HepG2 (cell line): ENCODE data around the gene CYP27A1. TPM values are rescaled to one million over a fixed set of nuclear protein-coding genes. Genes with fewer than 3 reads are reported as not detected.

ENCODE experiments used
- ATAC-seq: fragments of 200-7000 bp; cut with Tn5 transposase; 3 replicates; pipeline ENCODE4 v1.9.1; 2020; ENCODE audit warnings: mild to moderate bottlenecking, moderate library complexity
- BruUV-seq: library from RNA; stranded (reverse); fragments of 400-500 nt; replicated peaks from 2 replicates; lab custom pipeline; 2021; lab: Mats Ljungman, UMichigan
- CTCF ChIA-PET: fragments of 300-600 bp; formaldehyde crosslinking; extraction: SDS; loops from one replicate; lab custom pipeline; 2021; ENCODE audit warnings: low total read pairs, inconsistent platforms, low intra/inter-chr PET ratio; lab: Yijun Ruan, JAX
- POLR2A ChIA-PET: fragments of 350-600 bp; sonication (Branson Sonifier 250); formaldehyde crosslinking; loops from one replicate; lab custom pipeline; 2020; ENCODE audit warnings: antibody characterized with exemption, inconsistent platforms; lab: Yijun Ruan, JAX
- DNase-seq: peaks from one replicate; pipeline ENCODE4 v3.0.0-alpha.2; 2015; ENCODE audit warnings: low spot score
- FAIRE-seq: peaks from 3 replicates; lab custom pipeline; 2011; peaks lifted over from hg19 to GRCh38; lab: Jason Lieb, UNC
- H2AFZ ChIP-seq: one replicate; pipeline ENCODE4 v1.6.1; 2011; ENCODE audit warnings: low read length, inconsistent platforms
- H3K27ac ChIP-seq: fragments of 300-600 bp; 3 replicates; pipeline ENCODE4 v1.8.0; 2011; ENCODE audit warnings: mixed run types, mild to moderate bottlenecking, mixed read lengths, low read length, inconsistent platforms; ENCODE audit not compliant: insufficient read depth; ENCODE audit errors: extremely low read length
- H3K27me3 ChIP-seq, 2 experiments: fragments of 200-600 bp in 1 of 2; 2 replicates in 1 of 2; 3 replicates in 1 of 2; pipeline versions ENCODE4 v1.6.0 to v1.8.0; 2011; ENCODE audit warnings: low read length in 2 of 2, mild to moderate bottlenecking in 2 of 2, moderate library complexity in 2 of 2, inconsistent platforms in 1 of 2; ENCODE audit not compliant: insufficient read depth in 2 of 2, control insufficient read depth in 1 of 2
- H3K36me3 ChIP-seq, 2 experiments: fragments of 200-600 bp in 1 of 2; replicated peaks in 1 of 2; 2 replicates in 1 of 2; 3 replicates in 1 of 2; pipeline versions ENCODE4 v1.5.1 to v1.8.0; 2011; ENCODE audit warnings: low read length in 2 of 2, inconsistent platforms in 1 of 2; ENCODE audit not compliant: insufficient read depth in 2 of 2, control insufficient read depth in 1 of 2
- H3K4me1 ChIP-seq: 2 replicates; pipeline ENCODE4 v1.5.1; 2012; ENCODE audit warnings: low read length, inconsistent platforms; ENCODE audit not compliant: insufficient read depth
- H3K4me2 ChIP-seq: 2 replicates; pipeline ENCODE4 v1.6.0; 2011; ENCODE audit warnings: low read depth, low read length, inconsistent platforms
- H3K4me3 ChIP-seq, 3 experiments: fragments of 200-600 bp in 1 of 3; sonication (generic), shearing (Covaris generic) in 1 of 3; replicated peaks in 1 of 3; 2 replicates each; pipeline ENCODE4 v1.5.1; 2011 to 2016; ENCODE audit warnings: low read length in 3 of 3, inconsistent platforms in 2 of 3, low read depth in 2 of 3, mild to moderate bottlenecking in 2 of 3, control low read depth in 1 of 3, mixed read lengths in 1 of 3; ENCODE audit not compliant: insufficient read depth in 1 of 3
- H3K79me2 ChIP-seq: one replicate; pipeline ENCODE4 v1.6.1; 2011; ENCODE audit warnings: low read length, inconsistent platforms; ENCODE audit not compliant: insufficient read depth
- H3K9ac ChIP-seq: 2 replicates; pipeline ENCODE4 v1.6.0; 2011; ENCODE audit warnings: mild to moderate bottlenecking, low read depth, low read length, inconsistent platforms; ENCODE audit not compliant: insufficient read depth
- H3K9me3 ChIP-seq: 2 replicates; pipeline ENCODE4 v1.5.1; 2012; ENCODE audit warnings: mild to moderate bottlenecking, low read length
- H4K20me1 ChIP-seq: 2 replicates; pipeline ENCODE4 v1.6.0; 2011; ENCODE audit warnings: inconsistent platforms, mild to moderate bottlenecking, low read length, moderate library complexity; ENCODE audit not compliant: insufficient read depth
- ATF7-NPFF ChIP-seq: sonication (generic); formaldehyde crosslinking; IDR thresholded peaks from 2 replicates; pipeline ENCODE4 v1.8.1; 2023; ENCODE audit warnings: mild to moderate bottlenecking, low read depth, missing genetic modification reagents, moderate library complexity
- CBX1 ChIP-seq: IDR thresholded peaks from one replicate; pipeline ENCODE4 v1.6.1; 2016; ENCODE audit warnings: antibody characterized with exemption, low read depth
- HDAC1 ChIP-seq: sonication (generic); formaldehyde crosslinking; IDR thresholded peaks from 2 replicates; pipeline ENCODE4 v1.5.1; 2020; ENCODE audit warnings: mild to moderate bottlenecking, missing genetic modification reagents
- HDAC2 ChIP-seq: sonication (generic); formaldehyde crosslinking; IDR thresholded peaks from 2 replicates; pipeline ENCODE4 v1.4.0; 2020; ENCODE audit warnings: missing genetic modification reagents
- KDM1A ChIP-seq: IDR thresholded peaks from 2 replicates; pipeline ENCODE4 v1.6.1; 2016; ENCODE audit warnings: missing compliant biosample characterization
- KDM4B ChIP-seq: sonication (generic); formaldehyde crosslinking; IDR thresholded peaks from 2 replicates; pipeline ENCODE4 v1.4.0; 2020; ENCODE audit warnings: missing genetic modification reagents
- KLF12 ChIP-seq: sonication (generic); formaldehyde crosslinking; IDR thresholded peaks from 2 replicates; pipeline ENCODE4 v1.4.0; 2020; ENCODE audit warnings: missing genetic modification reagents, borderline replicate concordance
- NAIF1 ChIP-seq: sonication (generic); formaldehyde crosslinking; IDR thresholded peaks from 2 replicates; pipeline ENCODE4 v1.5.0; 2020; ENCODE audit warnings: mild to moderate bottlenecking, missing genetic modification reagents, borderline replicate concordance
- NONO ChIP-seq, 2 experiments: fragments of 450-650 bp in 1 of 2; sonication (generic) in 1 of 2; formaldehyde crosslinking in 1 of 2; IDR thresholded peaks in 1 of 2; conservative IDR thresholded peaks in 1 of 2; 2 replicates each; pipeline versions ENCODE4 v1.6.1 to v1.8.0; 2017 to 2022; ENCODE audit warnings: mild to moderate bottlenecking in 1 of 2, missing genetic modification reagents in 1 of 2, moderate library complexity in 1 of 2
- PTBP1 ChIP-seq: fragments of 200-400 bp; formaldehyde crosslinking; IDR thresholded peaks from 2 replicates; pipeline ENCODE4 v1.6.1; 2018; ENCODE audit warnings: low read length, low read depth; ENCODE audit not compliant: poor library complexity, severe bottlenecking
- RAD21 ChIP-seq: fragments of 450-650 bp; formaldehyde crosslinking; IDR thresholded peaks from 2 replicates; pipeline ENCODE4 v1.5.0; 2020; ENCODE audit warnings: mild to moderate bottlenecking
- RORA ChIP-seq: sonication (generic); formaldehyde crosslinking; IDR thresholded peaks from 2 replicates; pipeline ENCODE4 v1.5.0; 2020; ENCODE audit warnings: mild to moderate bottlenecking, missing genetic modification reagents, moderate library complexity
- TCF7L2 ChIP-seq: IDR thresholded peaks from 2 replicates; pipeline ENCODE4 v1.6.1; 2011; ENCODE audit warnings: mild to moderate bottlenecking, low read depth, low read length, moderate library complexity
- USF2 ChIP-seq, 2 experiments: sonication (generic) in 1 of 2; formaldehyde crosslinking in 1 of 2; IDR thresholded peaks; 2 replicates each; pipeline versions ENCODE4 v1.5.1 to v1.6.1; 2011 to 2020; ENCODE audit warnings: borderline replicate concordance in 1 of 2, low read depth in 1 of 2, low read length in 1 of 2, mild to moderate bottlenecking in 1 of 2, missing genetic modification reagents in 1 of 2, moderate library complexity in 1 of 2
- ZNF232 ChIP-seq: sonication (generic); formaldehyde crosslinking; IDR thresholded peaks from 2 replicates; pipeline ENCODE4 v1.4.0; 2020; ENCODE audit warnings: missing genetic modification reagents, borderline replicate concordance
- ZNF24 ChIP-seq: fragments of 450-650 bp; IDR thresholded peaks from 2 replicates; pipeline ENCODE4 v1.6.1; 2017; ENCODE audit warnings: antibody characterized with exemption, mild to moderate bottlenecking
- ZNF788 ChIP-seq: sonication (generic); formaldehyde crosslinking; IDR thresholded peaks from 2 replicates; pipeline ENCODE4 v1.5.0; 2020; ENCODE audit warnings: mild to moderate bottlenecking, missing genetic modification reagents, borderline replicate concordance
- ZNF878 ChIP-seq: sonication (generic); formaldehyde crosslinking; IDR thresholded peaks from 2 replicates; pipeline ENCODE4 v1.8.1; 2023; ENCODE audit warnings: mild to moderate bottlenecking, missing genetic modification reagents, moderate library complexity
- ZUFSP ChIP-seq: sonication (generic); formaldehyde crosslinking; IDR thresholded peaks from 2 replicates; pipeline ENCODE4 v1.9.0; 2021; ENCODE audit warnings: missing genetic modification reagents, mild to moderate bottlenecking, borderline replicate concordance
- WGBS: methylation state at CpG from one replicate; pipeline ENCODE4 v1.1.6; 2017; ENCODE audit warnings: low lambda C conversion rate; 5-methylcytosine and 5-hydroxymethylcytosine counted together
- in situ Hi-C: cut with HindIII; loops from 2 replicates; pipeline ENCODE4 v1.10.0; 2017; ENCODE audit warnings: low pct_unique_long_range_greater_than_20kb; ENCODE audit not compliant: extremely low pct_ligation_motif_present
- intact Hi-C: fragments of 100-400 bp; cut with micrococcal nuclease; formaldehyde crosslinking; loops from one replicate; pipeline ENCODE4 v1.10.0; 2022; ENCODE audit not compliant: unreplicated experiment
- polyA plus RNA-seq, 8 experiments: library from polyadenylated mRNA; depleted of rRNA in 3 of 8; stranded (reverse) in 7 of 8; unstranded in 1 of 8; fragments of >200 nt; fragmentation: Illumina TruSeq in 4 of 8; extraction: Trizol in 4 of 8; gene quantifications; 2 replicates each; pipeline versions ENCODE4 v1.2.1 to v1.2.3, GENCODE V29; 2011 to 2016; ENCODE audit warnings: low read depth in 4 of 8, missing spikeins in 1 of 8, mixed read lengths in 1 of 8; ENCODE audit not compliant: insufficient read depth in 1 of 8
- total RNA-seq, 5 experiments: library from RNA; depleted of rRNA; stranded (reverse); fragments of >200 nt; fragmentation: Illumina TruSeq; extraction: Trizol; gene quantifications; 2 replicates each; pipeline ENCODE4 v1.2.3, GENCODE V29; 2016; ENCODE audit warnings: low read depth in 1 of 5

The CYP27A1 gene
- total and polyA plus RNA-seq, 2 of the 13 experiments (the other 11 are each of a cell fraction or from before 2014, with no cell fraction given), result 157 to 266 TPM

- no peak overlapping the region for H2AFZ ChIP-seq
- ATAC-seq (peak; percentile 13), DNase-seq (peak; percentile 92), FAIRE-seq (peak; percentile 61)
- TSS peak; percentile 98 for BruUV-seq
- peak overlapping the region; percentile 69 to 97 (median 94) for H3K4me3 ChIP-seq
- H3K9me3 ChIP-seq, result peaks cover 15% of the 10 kb centered on the region; the same call in 1 of the 2 replicates
- ChIA-PET POLR2A (interaction anchor here (0.6 to 8.5 kb wide), 27 partner anchors 9 to 468 kb away, joined by 3 to 218 read pairs (median 7); partner anchors contain the start of genes BCS1L, GLB1L, PRKAG3 and RNF25), CTCF (interaction anchor here (0.9 kb wide), 1 partner anchor 53 kb away, joined by 3 read pairs; no protein-coding TSS in a partner anchor)
- H4K20me1 ChIP-seq, result peaks cover 18% of the 10 kb centered on the region
- H3K36me3 ChIP-seq, result peaks cover 0 to 5% of the 10 kb centered on the region in 2 experiments; a peak in 2 of 5 replicates
- WGBS, result 2% methylated on average over 15 of the region's 15 CpGs
- H3K79me2 ChIP-seq, result peaks cover 41% of the 10 kb centered on the region
- H3K27ac ChIP-seq, result peak overlapping the region; percentile 97
- no peaks in the 10 kb centered on the region; a peak in 1 of 5 replicates for H3K27me3 ChIP-seq
- peaks cover 48% of the 10 kb centered on the region for H3K4me1 ChIP-seq
- H3K9ac ChIP-seq, result peak overlapping the region; percentile 94
- in situ Hi-C loops (no loop called here), intact Hi-C loops (loop anchor here (2.0 kb wide), 1 partner anchor 70 kb away; the partner anchor contains the start of gene TTLL4)
- peak overlapping the region; percentile 93 for H3K4me2 ChIP-seq
- no peak for TF ChIP-seq ZUFSP (CRISPR knock-in tag)
- TF ChIP-seq ZNF24, result no peak
- TF ChIP-seq CBX1, result peak; percentile 36
- TF ChIP-seq TCF7L2, result peak; percentile 81
- TF ChIP-seq ZNF232, result no peak
- 0 out of 2 replicates have a peak, but pooled peaks have one; percentile 6 for TF ChIP-seq RORA (CRISPR knock-in tag)
- peak; percentile 73; the same call in 1 of the 2 replicates for TF ChIP-seq KDM1A (CRISPR knock-in tag)
- TF ChIP-seq NONO (IDR thresholded peaks at IDR 0.05), result no peak
- 0 out of 2 replicates have a peak, but pooled peaks have one; percentile 20 for TF ChIP-seq NONO (CRISPR knock-in tag; conservative IDR thresholded peaks at IDR 0.05)
- TF ChIP-seq RAD21, result 0 out of 2 replicates have a peak, but pooled peaks have one; percentile 12
- TF ChIP-seq ZNF788, result peak; percentile 50; the same call in 1 of the 2 replicates
- TF ChIP-seq KLF12 (CRISPR knock-in tag), result 0 out of 2 replicates have a peak, but pooled peaks have one; percentile 28
- peak; percentile 33; the same call in 1 of the 2 replicates for TF ChIP-seq HDAC1 (CRISPR knock-in tag)
- TF ChIP-seq ATF7-NPFF (CRISPR knock-in tag), result 0 out of 2 replicates have a peak, but pooled peaks have one; percentile 45
- no peak for TF ChIP-seq NAIF1
- TF ChIP-seq USF2 (IDR thresholded peaks at IDR 0.05; ENCODE audit: low read depth, low read length), result no peak
- peak; percentile 48; the same call in 1 of the 2 replicates for TF ChIP-seq USF2 (CRISPR knock-in tag; IDR thresholded peaks at IDR 0.05; ENCODE audit: borderline replicate concordance)
- no peak for TF ChIP-seq PTBP1
- TF ChIP-seq ZNF878 (CRISPR knock-in tag), result 0 out of 2 replicates have a peak, but pooled peaks have one; percentile 35
- TF ChIP-seq HDAC2 (CRISPR knock-in tag), result peak; percentile 49
- TF ChIP-seq KDM4B (CRISPR knock-in tag), result no peak
Measured at GRCh38 chr2:218780851-218781690, 876 bp upstream of the CYP27A1 start.
